ENCODE results near the gene GPC3. TPM values are rescaled to one million over a fixed set of nuclear protein-coding genes. Genes with fewer than 3 reads are reported as not detected.

Gene GPC3
- total and polyA plus RNA-seq, 2 donors (not counting 3 experiments of a cell fraction or from before 2014, with no cell fraction given), result not detected

- dilution Hi-C loops (cut with MboI; ENCODE audit: extremely low pct_ligation_motif_present, low sequenced_read_pairs), result no loop called here
- Histone ChIP-seq H3K9ac (replicated peaks; ENCODE audit: extremely low read depth, insufficient read depth, low read length) (no peak overlapping the region), H4K20me1 (replicated peaks; ENCODE audit: control insufficient read depth, extremely low read depth, insufficient read depth, low read length) (no peaks in the 10 kb centered on the region), H3K27ac (ENCODE audit: insufficient read depth, low read depth, low read length) (no peak overlapping the region), H3K27me3 (ENCODE audit: control insufficient read depth in 2 of 2, insufficient read depth in 2 of 2, low read length in 2 of 2) (no peaks in the 10 kb centered on the region), H3K36me3 (ENCODE audit: control insufficient read depth in 2 of 2, extremely low read depth in 1 of 2, insufficient read depth in 2 of 2, low read length in 2 of 2) (no peaks in the 10 kb centered on the region), H3K4me2 (ENCODE audit: insufficient read depth, low read length) (no peak overlapping the region), H3K79me2 (ENCODE audit: control insufficient read depth, insufficient read depth, low read length) (no peaks in the 10 kb centered on the region), H3K4me1 (ENCODE audit: control insufficient read depth, extremely low read depth, insufficient read depth, low read length) (no peaks in the 10 kb centered on the region), H3K9me3 (replicated peaks; ENCODE audit: control insufficient read depth, insufficient read depth, low read length) (no peaks in the 10 kb centered on the region), H3K4me3 (replicated peaks in 1 of 3; ENCODE audit: insufficient read depth in 1 of 3, low read depth in 1 of 3, low read length in 3 of 3) (no peak overlapping the region), H3K9me1 (replicated peaks; ENCODE audit: control insufficient read depth, extremely low read depth, insufficient read depth, low read length) (no peaks in the 10 kb centered on the region), H2AFZ (ENCODE audit: low read depth, low read length) (no peak overlapping the region)
- TF ChIP-seq MAX (IDR thresholded peaks at IDR 0.05; ENCODE audit: insufficient read depth, insufficient read length) (no peak), EZH2 (IDR thresholded peaks at IDR 0.05; ENCODE audit: borderline replicate concordance, low read depth, low read length, severe bottlenecking) (no peak), MYC (IDR thresholded peaks at IDR 0.05; ENCODE audit: low read depth, low read length) (no peak), POLR2AphosphoS5 (IDR thresholded peaks at IDR 0.05; ENCODE audit: insufficient read depth, low read depth, low read length) (no peak), CTCF (IDR thresholded peaks at IDR 0.05; ENCODE audit: extremely low read depth in 1 of 2, insufficient read depth in 1 of 2, low read depth in 1 of 2, low read length in 2 of 2) (no peak), POLR2A (IDR thresholded peaks at IDR 0.05; ENCODE audit: low read depth, low read length) (no peak), JUN (IDR thresholded peaks at IDR 0.05; ENCODE audit: borderline replicate concordance, insufficient read depth, insufficient read length, low read depth) (no peak), GATA2 (IDR thresholded peaks at IDR 0.05; ENCODE audit: insufficient read depth, insufficient read length, low read depth, low read length) (no peak), FOS (IDR thresholded peaks at IDR 0.05; ENCODE audit: borderline replicate concordance, insufficient read depth, low read length) (no peak)
- DNase-seq (ENCODE audit: low read depth, low spot score), result no peak
- ChIA-PET POLR2A (no interaction called here), CTCF (no interaction called here)
- intact Hi-C loops (cut with micrococcal nuclease), result no loop called here
- no peak for FAIRE-seq
- no TSS peak for BruUV-seq (replicated peaks)
Measured at GRCh38 chrX:133747196-133747595, 238.2 kb downstream of the GPC3 start.
